ENCODE measurements around the gene MRPL40. TPM values are rescaled to one million over a fixed set of nuclear protein-coding genes. Genes with fewer than 3 reads are reported as not detected.
A peak's percentile ranks its signal among the peaks of the same experiment; 100 is the strongest.

Gene MRPL40
- total and polyA plus RNA-seq, 2 of the 13 experiments (the other 11 are each of a cell fraction or from before 2014, with no cell fraction given): 42.7 to 79.7 TPM

DNA sequence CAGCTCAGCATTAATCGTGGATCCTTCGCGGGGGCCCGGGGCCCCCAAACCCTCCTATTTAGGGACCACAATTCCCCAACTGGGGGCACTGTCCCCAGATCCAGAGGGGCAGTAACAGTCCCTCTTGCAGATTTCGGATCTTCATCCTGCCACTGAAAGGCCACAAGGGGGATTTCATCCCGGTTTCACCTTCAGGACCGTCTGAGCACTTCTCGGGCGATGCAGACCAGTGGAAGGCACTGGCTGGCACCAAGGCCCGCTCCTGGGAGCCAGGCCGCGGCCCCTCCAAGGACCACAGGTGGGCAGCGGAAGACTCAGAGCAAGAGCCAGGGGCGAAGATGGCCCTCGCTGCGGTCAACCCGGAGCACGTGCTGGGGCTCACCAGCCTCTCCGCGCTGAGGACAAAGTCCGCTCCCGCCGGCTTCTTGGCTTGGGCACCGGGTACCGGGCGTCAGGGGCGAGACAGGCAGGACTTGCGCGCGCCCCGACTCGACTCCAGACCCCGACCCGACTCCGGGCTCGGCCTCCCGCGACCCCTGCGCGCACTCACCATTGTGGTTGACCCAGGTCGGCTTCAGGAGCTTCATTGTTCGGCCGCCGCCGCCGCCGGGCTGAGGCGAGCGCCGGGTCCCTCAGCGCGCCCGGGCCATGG, 1.3 kb upstream of the MRPL40 start (continued):
- TF ChIP-seq SIX1 (CRISPR knock-in tag; IDR thresholded peaks at IDR 0.05; ENCODE audit: borderline replicate concordance) (no peak), ZFP36L1 (CRISPR knock-in tag; IDR thresholded peaks at IDR 0.05) (no peak), MEIS1 (CRISPR knock-in tag; IDR thresholded peaks at IDR 0.05; ENCODE audit: borderline replicate concordance) (no peak), E2F2 (CRISPR knock-in tag; IDR thresholded peaks at IDR 0.05; ENCODE audit: borderline replicate concordance) (no peak), MBNL3 (CRISPR knock-in tag; conservative IDR thresholded peaks at IDR 0.05) (no peak), ZBTB37 (CRISPR knock-in tag; IDR thresholded peaks at IDR 0.05) (no peak), ZNF143 (CRISPR knock-in tag; IDR thresholded peaks at IDR 0.05) (no peak), THYN1 (CRISPR knock-in tag; IDR thresholded peaks at IDR 0.05; ENCODE audit: borderline replicate concordance, low read depth) (no peak), HCFC1 (IDR thresholded peaks at IDR 0.05; ENCODE audit: low read depth, low read length) (no peak), MYC (CRISPR knock-in tag; IDR thresholded peaks at IDR 0.05; ENCODE audit: borderline replicate concordance) (peak; percentile 97), ZIK1 (CRISPR knock-in tag; IDR thresholded peaks at IDR 0.05; ENCODE audit: borderline replicate concordance, low read depth) (no peak), NFE2L2 (IDR thresholded peaks at IDR 0.05; ENCODE audit: low read length) (no peak), ZNF101 (CRISPR knock-in tag; IDR thresholded peaks at IDR 0.05; ENCODE audit: borderline replicate concordance, low read depth) (no peak), YY1 (IDR thresholded peaks at IDR 0.05; ENCODE audit: insufficient read depth, insufficient replicate concordance, low read depth, low read length) (peak; percentile 61), ZFP36L2 (CRISPR knock-in tag; IDR thresholded peaks at IDR 0.05) (no peak), ZFP36 (IDR thresholded peaks at IDR 0.05; ENCODE audit: borderline replicate concordance, low read depth, low read length, partially characterized antibody) (no peak), THAP7 (CRISPR knock-in tag; IDR thresholded peaks at IDR 0.05) (0 out of 2 replicates have a peak, but pooled peaks have one; percentile 54), ZFYVE20 (CRISPR knock-in tag; IDR thresholded peaks at IDR 0.05; ENCODE audit: borderline replicate concordance, low read depth) (no peak)
- TF ChIP-seq, protein P1, sequence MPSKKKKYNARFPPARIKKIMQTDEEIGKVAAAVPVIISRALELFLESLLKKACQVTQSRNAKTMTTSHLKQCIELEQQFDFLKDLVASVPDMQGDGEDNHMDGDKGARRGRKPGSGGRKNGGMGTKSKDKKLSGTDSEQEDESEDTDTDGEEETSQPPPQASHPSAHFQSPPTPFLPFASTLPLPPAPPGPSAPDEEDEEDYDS (CRISPR knock-in tag; IDR thresholded peaks at IDR 0.05): no peak
- TF ChIP-seq, protein P2, sequence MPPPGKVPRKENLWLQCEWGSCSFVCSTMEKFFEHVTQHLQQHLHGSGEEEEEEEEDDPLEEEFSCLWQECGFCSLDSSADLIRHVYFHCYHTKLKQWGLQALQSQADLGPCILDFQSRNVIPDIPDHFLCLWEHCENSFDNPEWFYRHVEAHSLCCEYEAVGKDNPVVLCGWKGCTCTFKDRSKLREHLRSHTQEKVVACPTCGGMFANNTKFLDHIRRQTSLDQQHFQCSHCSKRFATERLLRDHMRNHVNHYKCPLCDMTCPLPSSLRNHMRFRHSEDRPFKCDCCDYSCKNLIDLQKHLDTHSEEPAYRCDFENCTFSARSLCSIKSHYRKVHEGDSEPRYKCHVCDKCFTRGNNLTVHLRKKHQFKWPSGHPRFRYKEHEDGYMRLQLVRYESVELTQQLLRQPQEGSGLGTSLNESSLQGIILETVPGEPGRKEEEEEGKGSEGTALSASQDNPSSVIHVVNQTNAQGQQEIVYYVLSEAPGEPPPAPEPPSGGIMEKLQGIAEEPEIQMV (CRISPR knock-in tag; IDR thresholded peaks at IDR 0.05; ENCODE audit: low read depth): no peak
- TF ChIP-seq, protein P3, sequence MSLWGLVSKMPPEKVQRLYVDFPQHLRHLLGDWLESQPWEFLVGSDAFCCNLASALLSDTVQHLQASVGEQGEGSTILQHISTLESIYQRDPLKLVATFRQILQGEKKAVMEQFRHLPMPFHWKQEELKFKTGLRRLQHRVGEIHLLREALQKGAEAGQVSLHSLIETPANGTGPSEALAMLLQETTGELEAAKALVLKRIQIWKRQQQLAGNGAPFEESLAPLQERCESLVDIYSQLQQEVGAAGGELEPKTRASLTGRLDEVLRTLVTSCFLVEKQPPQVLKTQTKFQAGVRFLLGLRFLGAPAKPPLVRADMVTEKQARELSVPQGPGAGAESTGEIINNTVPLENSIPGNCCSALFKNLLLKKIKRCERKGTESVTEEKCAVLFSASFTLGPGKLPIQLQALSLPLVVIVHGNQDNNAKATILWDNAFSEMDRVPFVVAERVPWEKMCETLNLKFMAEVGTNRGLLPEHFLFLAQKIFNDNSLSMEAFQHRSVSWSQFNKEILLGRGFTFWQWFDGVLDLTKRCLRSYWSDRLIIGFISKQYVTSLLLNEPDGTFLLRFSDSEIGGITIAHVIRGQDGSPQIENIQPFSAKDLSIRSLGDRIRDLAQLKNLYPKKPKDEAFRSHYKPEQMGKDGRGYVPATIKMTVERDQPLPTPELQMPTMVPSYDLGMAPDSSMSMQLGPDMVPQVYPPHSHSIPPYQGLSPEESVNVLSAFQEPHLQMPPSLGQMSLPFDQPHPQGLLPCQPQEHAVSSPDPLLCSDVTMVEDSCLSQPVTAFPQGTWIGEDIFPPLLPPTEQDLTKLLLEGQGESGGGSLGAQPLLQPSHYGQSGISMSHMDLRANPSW (CRISPR knock-in tag; IDR thresholded peaks at IDR 0.05; ENCODE audit: borderline replicate concordance): no peak
